T-helper 1 cell (primary cell): ENCODE measurements around the gene LIMCH1.
"Not testable (repeated sequence)": the region's sequence is repeated elsewhere in the genome, so short reads cannot be mapped to it uniquely, and the experiment has no call there.

Experiments used
- DNase-seq, 5 donors: peaks; one replicate each; pipeline ENCODE4 v3.0.0-alpha.2; 2012 to 2020

The LIMCH1 gene

DNA sequence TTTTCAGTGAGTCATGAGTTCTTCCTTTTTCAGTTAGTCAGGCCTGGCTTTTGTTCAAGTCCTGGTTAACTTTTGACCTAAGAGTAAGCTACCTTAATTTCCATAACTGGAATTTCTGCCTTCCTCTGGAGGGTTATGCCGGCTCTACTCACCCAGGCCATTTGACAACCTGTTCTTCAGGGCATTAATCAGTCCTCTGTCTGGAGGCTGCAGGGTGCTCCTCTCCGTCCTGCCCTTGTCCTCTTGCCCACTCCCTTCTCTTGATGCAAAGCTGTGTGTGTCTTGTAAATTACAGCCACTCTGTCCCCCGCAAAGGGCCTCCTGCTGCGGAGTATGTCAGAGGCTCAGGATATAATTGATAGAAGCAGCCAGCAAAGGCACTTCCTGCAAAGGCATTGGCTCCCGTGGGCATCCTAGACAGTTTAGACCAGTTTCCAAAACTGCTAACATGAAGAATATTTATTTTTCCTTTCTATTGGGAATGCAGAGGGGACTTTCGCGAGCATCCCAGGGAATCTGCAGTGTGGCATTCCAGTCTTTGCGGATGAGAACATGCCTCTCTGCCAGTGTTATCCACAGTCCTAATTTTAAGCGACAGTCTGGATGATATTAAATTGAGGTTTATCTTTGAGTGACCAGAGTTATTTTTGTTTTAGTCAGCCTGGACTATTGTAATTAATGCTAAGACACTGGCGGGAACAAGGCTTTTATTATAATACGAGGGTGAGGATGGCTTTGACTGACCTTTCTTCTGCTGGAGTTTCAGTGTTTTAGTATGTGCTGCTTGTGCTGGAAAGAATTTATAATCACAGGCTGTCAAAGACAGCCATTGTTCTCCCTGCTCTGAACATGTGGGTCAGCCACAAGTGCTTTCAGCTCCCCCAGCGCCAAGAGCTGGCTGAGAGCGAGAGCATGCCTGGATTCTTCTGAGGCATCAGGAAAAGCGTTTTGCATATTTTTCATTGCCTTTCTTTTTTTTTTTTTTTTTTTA lies 74.2 kb downstream of the LIMCH1 start:
- no peak for DNase-seq

DNA sequence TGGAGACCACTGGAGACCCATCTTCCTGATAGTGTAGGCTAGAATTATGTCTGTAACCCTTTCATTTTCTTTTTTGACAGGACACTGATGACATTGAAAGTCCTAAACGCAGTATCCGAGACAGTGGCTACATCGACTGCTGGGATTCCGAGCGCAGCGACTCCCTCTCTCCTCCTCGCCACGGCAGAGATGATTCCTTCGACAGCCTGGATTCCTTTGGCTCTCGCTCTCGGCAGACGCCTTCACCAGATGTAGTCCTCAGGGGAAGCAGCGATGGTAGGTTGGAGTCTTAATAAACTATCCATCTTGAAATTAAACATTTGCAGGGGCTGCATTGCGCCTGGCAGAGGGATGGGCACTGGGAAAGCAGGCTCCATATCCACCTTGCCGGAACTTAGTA lies 75.4 kb downstream of the LIMCH1 start:
- no peak for DNase-seq

DNA sequence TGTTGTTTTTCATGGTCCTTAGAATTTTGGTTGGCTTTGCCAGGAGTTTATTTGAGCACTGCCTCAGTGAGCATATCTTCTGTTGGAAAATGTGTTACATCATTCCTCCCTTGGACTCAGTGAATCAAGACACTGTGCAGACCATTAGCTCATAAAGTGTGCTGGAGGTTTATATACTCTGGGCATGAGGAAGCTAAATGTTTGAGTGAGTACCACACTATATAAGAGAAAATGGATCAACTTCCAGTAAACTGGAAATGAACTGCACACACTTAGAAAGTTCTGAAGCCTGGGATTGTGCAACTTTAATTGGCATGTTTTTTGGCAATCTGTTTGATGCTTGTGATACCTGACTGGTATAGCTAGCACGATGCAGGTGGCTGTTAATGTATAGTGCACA lies 75.9 kb downstream of the LIMCH1 start:
- no peak for DNase-seq

DNA sequence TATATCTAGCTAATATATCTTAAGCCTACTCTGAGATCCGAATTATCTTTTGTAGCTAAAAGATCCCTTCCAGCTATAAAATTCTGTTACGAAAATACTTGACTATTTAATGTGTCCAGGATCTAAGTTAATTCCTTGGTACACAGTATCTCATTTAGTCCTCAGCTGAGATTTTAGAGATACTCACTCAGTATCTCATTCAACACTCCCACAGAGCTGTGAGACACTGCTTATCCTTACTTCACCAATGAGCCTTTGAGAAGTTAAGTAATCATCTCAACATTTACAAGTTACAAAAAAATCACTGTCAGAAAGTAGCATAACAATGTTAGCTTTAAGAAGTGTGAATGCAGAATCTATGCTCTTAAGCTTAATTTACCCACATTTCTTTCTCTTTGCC lies 76.6 kb downstream of the LIMCH1 start:
- DNase-seq: no peak

DNA sequence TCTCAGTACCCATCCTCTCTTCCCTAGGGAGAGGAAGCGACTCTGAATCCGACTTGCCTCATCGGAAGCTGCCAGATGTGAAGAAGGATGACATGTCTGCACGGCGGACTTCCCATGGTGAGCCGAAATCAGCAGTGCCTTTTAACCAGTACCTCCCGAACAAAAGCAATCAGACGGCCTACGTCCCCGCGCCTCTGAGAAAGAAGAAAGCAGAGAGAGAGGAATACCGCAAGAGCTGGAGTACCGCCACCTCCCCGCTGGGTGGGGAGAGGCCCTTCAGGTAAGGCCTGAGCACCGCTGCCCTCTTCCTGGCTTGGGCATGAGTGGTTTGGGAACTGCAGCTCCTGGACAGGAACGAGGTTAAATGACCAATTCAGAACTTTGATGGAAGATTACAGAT lies 81.2 kb downstream of the LIMCH1 start:
- no peak for DNase-seq

DNA sequence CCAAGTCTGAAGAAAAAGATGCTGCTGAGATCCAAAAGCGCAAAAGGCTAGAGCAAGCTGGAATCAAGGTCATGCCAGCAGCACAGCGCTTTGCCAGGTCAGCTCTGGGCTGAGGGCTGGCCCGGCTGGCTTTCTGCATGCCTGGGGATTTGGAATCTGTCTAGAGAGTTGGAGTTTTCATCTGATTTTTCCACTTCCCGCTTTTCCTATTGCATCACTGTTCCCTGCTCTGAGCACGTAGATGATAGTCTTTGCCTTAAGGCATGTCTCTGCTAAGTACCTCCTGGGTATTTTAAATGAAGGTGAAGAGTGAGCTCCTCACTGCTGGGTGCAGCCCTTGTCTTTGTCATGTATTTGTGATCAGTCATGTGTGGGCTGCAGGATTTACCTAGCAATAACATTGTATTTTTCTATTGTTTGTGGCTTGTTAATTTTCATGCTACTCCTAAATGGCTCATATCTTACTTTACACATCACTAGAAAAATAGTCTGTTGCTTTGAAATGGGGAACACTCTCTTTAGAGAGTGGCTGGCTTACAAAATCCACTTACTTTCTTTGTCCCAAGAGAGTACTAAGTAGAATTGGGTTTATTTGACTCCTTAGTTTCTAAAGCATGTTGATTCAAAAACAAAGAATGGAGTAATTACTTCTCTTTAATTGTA lies 82.8 kb downstream of the LIMCH1 start:
- DNase-seq: no peak

DNA sequence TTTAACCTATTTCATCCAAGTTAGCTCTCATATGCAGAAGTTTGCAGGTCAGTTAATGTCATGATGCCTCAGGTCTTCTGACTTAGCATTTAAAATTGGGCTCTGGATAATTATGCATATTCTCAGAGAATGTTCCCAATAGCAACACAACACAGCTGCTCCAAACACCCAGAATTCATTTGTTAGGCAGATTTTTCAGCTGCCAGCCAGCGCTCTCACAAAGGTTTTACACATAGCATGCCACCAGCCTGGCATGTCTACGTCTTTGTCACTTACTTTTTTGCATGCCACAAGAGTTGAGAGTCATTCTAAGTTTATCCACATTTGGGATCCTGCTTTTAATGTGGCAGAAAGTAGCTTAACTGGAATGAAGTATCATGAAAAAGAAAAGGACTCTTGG lies 84.8 kb downstream of the LIMCH1 start:
- no peak for DNase-seq

DNA sequence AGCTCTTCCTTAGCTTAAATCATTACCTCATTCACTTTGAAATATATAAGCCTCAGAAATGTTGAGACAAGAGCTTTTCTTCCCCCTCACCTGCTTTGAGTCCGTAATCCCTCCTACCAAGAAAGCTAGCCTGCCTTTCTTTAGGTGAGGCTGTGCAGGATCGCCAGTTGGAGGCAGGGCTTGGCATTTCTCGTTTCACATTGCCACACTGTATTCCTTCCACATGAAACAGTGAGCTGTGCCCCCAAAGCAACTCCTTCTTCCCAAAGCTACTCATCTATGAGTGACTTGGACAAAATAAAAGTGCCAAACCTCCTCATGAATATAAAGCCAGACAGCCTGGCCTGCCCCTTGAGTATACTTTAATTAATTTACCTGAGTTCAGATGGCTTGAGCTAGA lies 86.8 kb downstream of the LIMCH1 start:
- no peak for DNase-seq

DNA sequence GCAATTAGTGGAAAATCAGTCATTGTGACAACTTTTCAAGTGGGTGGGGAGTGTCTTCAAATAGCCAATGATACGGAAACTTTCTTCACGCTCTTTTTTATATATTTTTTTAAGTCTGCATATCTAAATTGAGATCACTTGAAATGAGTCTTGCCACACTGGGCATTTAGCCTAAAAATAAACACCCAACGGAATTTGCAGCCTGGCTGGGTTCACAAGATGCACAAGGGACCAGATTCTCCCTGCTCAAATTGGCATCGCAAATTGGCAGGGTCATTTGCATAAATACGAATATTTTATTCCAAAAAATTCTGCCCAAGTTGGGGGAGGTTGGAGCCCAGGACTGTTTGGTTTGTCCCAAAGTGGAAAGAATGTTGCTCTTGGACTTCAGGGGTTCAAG lies 87.6 kb downstream of the LIMCH1 start:
- DNase-seq: no peak

DNA sequence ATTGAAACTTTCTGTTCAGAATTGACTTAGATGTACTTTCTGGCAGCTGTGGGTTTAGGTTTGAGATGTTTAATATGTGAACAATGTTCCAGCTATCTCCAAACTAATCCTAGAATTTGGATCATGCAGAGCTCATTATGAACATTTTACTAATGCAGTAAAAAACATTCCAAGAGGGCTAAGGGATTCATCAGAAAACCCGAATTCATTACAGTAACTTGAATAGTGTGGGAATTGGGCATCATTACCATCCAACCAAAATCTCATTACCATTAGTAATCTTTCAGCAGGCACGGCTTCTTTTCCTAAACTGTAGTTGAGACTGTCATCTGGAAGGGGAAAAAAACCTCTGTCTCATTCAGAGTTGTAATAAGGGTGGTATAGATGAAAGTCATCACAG lies 91.0 kb downstream of the LIMCH1 start:
- no peak for DNase-seq

DNA sequence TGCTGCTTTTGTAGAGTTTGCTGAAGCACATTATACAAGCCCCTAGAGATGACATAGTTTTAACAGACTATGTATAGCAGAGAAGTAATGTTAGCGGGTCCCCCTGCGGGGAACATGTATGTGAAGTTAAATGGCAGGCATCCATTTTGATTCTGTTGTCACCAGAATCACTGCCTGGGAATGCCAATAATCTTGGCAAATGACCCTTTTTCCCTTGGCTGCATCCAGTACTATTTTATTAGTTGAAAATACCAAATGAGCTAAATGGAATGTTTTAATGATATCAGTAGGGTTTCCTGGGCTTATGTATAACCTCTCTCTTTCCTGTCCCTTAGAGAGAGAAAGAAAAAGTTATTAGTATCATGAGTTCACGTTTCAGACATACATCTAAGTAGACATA lies 93.6 kb downstream of the LIMCH1 start:
- no peak for DNase-seq

DNA sequence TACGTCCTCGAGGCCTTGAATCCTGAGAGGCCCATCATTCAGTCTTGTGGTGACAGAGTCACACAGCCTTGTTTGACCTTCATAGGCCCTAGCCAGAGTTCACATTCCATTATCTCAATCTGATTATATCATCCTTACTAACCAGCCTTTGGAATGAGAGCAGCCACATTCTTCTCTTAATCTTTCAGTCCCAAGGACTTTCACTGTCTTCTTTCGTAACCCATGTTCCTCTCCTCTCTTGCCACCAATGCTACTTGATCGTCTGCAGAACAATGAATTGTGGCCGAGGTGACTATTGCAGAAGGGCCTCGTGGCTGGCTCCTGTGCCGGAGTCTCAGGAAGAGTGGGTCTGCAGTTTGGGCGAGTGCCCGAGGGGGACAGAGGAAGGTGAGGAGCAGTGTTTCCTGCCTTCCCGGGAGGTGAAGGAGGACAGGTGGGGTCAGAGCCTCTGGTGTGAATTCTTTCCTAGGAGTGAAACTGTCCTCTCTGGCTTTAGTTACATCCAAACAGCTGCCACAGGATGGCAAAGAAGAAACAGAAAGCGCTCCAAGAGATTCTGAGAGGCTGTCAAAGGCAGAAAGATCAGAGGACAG lies 94.6 kb downstream of the LIMCH1 start:
- DNase-seq: no peak

DNA sequence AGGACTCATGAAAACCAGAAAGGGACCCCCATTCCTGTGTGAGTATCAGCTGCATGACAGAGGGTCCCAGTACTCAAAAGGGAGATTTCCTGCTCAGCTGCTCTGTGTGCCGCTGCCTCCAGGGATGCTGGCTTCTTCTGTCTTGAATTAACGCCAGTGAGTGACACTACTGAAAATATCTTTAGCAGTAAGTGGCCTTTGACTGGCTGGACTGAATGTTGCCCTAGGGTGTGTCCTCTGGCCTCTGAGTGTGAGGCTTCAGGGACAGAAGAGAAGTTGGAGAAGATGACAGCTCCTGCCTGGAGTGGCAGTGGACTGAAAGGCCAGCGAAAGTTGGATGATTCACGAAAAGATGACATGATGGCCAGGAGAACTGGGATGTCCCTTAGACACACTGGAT lies 95.4 kb downstream of the LIMCH1 start:
- DNase-seq: no peak

DNA sequence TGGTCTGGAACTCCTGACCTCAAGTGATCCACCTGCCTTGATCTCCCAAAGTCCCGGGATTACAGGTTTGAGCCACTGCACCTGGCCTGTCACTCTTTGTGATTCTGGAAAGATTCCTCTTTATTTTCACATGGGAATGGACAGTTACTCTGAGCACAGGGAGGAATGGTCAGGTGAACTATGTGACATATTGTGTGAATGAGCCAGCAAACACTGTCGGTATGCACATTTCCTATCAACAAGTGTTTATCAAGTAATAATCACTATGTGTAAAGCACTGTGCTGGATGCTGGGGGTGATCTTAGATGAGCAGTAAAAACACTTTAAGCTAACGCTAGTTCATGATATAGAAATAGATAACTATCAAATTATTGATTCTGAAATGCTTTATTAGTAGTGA lies 97.5 kb downstream of the LIMCH1 start:
- DNase-seq: no peak

DNA sequence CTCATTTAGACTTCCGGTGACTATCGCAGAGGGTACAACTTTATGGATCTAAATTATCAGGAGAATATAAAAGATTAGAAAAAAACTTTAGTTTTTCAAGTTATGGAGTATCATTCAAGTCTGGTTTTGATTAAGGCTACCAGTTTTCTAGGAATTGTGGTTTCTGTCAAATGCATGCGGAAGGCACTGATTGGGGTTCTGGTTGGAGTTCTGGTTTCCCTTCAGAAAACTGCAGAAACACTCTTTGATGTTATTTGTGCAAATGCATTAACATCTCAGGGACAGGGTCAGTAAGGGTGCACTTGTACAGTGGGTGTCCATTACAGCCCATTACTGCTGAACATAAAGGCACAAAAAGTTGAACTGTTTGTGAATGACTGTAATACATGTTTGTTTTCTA lies 100.2 kb downstream of the LIMCH1 start:
- DNase-seq: no peak

DNA sequence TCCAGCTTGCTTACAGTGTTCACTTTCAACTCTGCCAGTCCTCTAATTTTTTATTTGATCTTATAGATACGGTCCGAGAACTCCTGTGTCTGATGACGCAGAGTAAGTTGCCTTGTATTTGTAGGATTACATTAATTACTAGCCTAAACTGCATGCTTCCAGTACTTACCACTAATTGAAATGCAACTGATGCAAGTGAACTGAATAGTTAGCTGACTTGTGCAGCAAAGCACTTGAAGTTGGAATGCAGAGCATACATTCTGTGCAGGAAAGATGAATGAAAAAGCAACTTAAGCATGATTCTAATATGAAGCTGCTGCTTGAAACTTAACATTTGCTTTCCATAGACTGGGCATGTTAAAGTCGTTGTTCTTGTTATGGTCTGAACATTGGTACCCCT lies 100.9 kb downstream of the LIMCH1 start:
- no peak for DNase-seq

DNA sequence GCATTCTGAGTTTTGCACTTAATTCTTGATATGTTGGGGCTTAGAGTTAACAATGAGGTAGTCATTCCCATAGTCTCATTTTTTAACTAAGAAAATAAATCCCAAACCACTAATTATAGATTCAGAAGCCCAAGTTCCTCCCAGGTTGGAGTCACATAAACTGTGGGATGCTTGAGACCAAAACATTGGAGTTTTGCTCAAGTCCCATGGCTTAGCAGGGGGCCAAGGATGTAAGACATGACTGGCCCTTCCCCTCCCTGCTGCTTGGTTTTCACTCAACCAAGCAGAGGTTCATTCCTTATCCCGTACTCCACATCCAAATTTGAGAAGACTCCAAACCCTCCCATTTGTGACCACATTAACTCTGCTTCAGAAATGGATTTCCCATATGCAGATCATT lies 101.3 kb downstream of the LIMCH1 start:
- DNase-seq: no peak

DNA sequence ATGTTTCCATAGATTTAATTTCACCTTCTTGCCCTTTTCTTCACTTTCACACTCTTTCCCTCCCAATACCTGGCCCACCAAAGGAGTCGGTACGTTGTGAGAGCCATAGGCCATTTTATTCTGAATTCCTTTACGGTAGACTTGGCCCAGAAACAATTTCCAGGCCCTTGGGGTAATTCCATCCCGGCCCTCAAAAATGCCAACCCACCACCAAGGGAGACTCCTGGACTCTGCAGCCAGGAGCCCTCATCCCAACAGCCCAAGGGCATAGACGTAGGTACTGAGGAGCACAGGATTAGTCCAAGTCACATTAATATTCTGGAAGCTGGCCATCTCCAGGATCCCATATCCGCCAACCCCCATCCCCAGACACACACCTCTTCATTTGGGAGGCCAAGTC lies 102.9 kb downstream of the LIMCH1 start:
- DNase-seq: no peak

DNA sequence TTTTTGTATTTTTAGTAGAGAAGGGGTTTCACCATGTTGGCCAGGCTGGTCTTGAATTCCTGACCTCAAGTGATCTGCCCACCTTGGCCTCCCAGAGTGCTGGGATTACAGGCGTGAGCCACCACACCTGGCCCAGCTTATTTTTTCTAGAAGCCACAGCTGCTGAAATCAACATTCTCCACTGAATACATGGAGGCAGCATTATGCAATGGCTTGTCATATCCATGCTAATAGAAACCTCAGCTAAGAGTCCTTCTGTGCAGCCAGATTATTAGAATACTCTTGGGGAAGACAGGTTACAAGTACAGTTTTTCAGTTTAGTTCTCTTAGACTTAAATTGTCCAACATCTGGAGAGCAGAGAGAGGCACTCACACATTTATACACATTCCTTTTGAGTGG lies 104.8 kb downstream of the LIMCH1 start:
- DNase-seq: not testable (repeated sequence)

DNA sequence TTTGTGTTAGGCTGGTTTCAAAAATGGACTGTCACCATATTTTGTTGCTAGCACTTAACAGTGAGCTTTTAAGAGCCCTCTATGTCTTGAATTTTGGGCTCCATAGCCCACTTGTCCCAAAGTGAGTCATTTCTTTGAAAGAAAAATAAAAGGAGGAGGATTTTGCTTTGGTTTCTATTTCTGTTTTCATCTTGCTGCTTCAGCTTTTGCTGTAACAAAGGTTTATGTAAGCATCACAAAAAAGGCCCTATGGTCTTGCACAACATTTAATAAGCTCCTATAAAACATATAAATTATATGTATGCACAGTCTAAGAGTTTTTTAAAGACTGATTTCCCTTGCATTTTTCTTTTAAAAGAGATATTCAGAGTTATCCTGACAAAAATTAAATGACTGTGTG lies 105.4 kb downstream of the LIMCH1 start:
- DNase-seq: no peak

DNA sequence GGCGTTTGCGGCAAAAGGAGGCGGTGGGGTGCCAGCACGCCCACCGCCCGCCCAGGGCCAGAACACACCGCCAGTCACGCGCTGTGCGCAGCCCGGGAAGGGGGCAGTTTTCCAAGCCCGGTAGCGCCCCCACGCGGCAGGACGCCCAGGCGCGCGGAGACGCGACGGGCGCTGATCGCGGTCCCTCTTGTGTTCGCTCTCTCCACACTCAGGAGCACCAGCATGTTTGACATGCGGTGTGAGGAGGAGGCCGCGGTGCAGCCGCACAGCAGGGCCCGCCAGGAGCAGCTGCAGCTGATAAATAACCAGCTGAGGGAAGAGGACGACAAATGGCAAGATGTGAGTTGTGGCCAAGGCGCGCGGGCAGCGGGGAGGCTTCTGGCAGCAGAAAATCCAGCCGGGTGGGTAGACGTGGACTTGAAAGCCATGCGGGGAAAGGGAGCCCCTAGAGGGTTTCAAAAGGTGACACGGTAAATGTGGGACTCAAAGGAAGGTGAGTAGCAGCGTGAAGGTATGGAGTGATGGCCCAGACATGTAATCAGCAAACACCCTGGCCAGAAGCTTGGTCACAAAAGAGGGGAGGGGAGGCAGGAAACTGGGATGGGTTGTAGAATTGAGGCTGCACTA lies 106.4 kb downstream of the LIMCH1 start:
- DNase-seq: no peak

DNA sequence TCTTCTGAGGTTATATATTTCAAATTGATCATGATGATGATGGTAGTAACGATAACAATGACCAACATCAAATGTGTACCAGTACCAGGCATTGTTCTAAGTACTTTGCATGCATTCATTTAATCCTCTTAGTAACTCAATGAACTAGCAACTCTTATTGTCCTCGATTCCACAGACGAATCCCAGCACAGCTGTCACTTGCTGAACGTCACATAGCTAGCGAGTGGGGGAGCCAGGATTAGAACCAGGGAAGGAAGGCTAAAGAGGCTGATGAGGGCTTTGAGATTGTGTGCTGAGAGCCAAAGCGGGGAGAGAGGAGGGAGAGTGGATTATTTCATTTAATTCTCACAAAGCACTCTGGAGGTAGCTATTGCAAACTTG lies 106.9 kb downstream of the LIMCH1 start:
- no peak for DNase-seq

DNA sequence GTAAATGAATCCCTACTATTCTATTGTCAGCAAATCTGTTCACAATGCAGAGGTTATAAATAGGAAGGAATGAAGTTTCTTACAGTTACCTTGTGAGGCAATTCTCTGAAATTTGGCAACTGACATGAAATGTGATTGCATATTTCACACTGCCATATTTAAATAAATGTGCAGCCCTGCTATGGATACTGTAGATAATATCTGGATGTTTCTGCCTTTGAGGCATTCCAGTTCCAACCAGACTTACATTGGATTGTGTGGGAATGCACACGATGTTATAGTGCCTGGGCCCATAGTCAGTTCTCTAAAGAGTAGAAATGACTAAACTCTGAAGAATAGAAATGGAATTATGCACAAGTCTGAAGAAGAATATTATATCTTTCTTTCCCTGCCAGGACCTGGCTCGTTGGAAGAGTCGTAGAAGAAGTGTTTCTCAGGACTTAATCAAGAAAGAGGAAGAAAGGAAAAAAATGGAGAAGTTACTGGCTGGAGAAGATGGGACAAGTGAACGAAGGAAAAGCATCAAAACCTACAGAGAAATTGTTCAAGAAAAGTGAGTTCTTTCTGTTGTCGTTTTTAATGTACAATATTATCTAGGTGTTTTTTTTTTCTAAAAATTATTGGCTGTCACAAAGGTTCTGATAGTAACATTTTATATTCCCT lies 107.9 kb downstream of the LIMCH1 start:
- DNase-seq: no peak
